Gastrocnemius medialis (tissue), 4 donors: ENCODE measurements around the gene GCNT1.

Experiments
- POLR2A ChIP-seq, 2 donors: fragments of 450-650 bp; IDR thresholded peaks; one replicate each; pipeline ENCODE4 v1.6.1; 2017; ENCODE audit warnings: antibody characterized with exemption in 2 of 2, mild to moderate bottlenecking in 2 of 2, moderate library complexity in 2 of 2
- TF ChIP-seq, protein P1 (sequence below), 5 experiments: fragments of 450-650 bp in 3 of 5; fragments of 200-600 bp in 2 of 5; sonication (generic) in 2 of 5; IDR thresholded peaks in 4 of 5; conservative IDR thresholded peaks in 1 of 5; 1 replicate in 4 of 5; 2 replicates in 1 of 5; pipeline ENCODE4 v1.5.1; 2016 to 2019; ENCODE audit warnings: antibody characterized with exemption in 5 of 5, mild to moderate bottlenecking in 3 of 5, moderate library complexity in 3 of 5

DNA sequence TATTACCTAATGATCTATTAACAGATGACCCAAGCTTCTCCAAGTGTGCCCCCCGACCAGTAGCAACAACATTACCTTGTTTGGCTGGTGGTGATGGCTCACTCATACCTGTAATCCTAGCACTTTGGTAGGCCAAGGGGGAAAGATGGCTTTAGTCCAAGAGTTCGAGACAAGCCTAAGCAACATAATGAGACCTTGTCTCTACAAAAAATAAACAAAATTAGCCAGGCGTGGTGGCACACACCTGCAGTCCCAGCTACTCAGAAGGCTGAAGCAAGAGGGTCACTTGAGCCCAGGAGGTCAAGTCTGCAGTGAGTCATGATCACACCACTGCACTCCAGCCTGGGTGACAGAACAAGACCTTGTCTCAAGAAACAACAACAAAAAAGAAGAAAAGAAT is 62.9 kb downstream of the GCNT1 start:
- no peak for TF ChIP-seq POLR2A (IDR thresholded peaks at IDR 0.05)
- TF ChIP-seq, protein P1, sequence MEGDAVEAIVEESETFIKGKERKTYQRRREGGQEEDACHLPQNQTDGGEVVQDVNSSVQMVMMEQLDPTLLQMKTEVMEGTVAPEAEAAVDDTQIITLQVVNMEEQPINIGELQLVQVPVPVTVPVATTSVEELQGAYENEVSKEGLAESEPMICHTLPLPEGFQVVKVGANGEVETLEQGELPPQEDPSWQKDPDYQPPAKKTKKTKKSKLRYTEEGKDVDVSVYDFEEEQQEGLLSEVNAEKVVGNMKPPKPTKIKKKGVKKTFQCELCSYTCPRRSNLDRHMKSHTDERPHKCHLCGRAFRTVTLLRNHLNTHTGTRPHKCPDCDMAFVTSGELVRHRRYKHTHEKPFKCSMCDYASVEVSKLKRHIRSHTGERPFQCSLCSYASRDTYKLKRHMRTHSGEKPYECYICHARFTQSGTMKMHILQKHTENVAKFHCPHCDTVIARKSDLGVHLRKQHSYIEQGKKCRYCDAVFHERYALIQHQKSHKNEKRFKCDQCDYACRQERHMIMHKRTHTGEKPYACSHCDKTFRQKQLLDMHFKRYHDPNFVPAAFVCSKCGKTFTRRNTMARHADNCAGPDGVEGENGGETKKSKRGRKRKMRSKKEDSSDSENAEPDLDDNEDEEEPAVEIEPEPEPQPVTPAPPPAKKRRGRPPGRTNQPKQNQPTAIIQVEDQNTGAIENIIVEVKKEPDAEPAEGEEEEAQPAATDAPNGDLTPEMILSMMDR (IDR thresholded peaks at IDR 0.05 in 4 of 5, conservative IDR thresholded peaks at IDR 0.05 in 1 of 5) = no peak
